GM12878 (cell line): ENCODE measurements around the gene CUL1.

Source experiments
- EP300 ChIP-seq, 2 experiments: fragments of 150-350 bp in 1 of 2; IDR thresholded peaks; 2 replicates each; pipeline ENCODE4 v1.6.1; 2011 to 2012; ENCODE audit warnings: low read depth in 2 of 2, low read length in 2 of 2, borderline replicate concordance in 1 of 2, improper control_type of control experiment in 1 of 2, inconsistent platforms in 1 of 2; ENCODE audit not compliant: control insufficient read depth in 1 of 2
- EZH2 ChIP-seq: IDR thresholded peaks from 2 replicates; pipeline ENCODE4 v1.6.1; 2012; ENCODE audit warnings: low read depth, mild to moderate bottlenecking, control low read depth, inconsistent platforms, low read length, borderline replicate concordance; ENCODE audit not compliant: control insufficient read depth
- POLR2AphosphoS5 ChIP-seq: IDR thresholded peaks from 2 replicates; pipeline ENCODE4 v1.6.1; 2011; ENCODE audit warnings: mild to moderate bottlenecking, low read length, inconsistent platforms
- TF ChIP-seq, protein P1 (sequence below), 3 experiments: IDR thresholded peaks in 2 of 3; conservative IDR thresholded peaks in 1 of 3; 2 replicates each; pipeline ENCODE4 v1.5.1; 2011; ENCODE audit warnings: low read depth in 3 of 3, low read length in 3 of 3, mild to moderate bottlenecking in 3 of 3, control low read depth in 2 of 3, moderate library complexity in 2 of 3, inconsistent platforms in 1 of 3, mixed read lengths in 1 of 3; ENCODE audit not compliant: control insufficient read depth in 2 of 3, insufficient read depth in 1 of 3; ENCODE audit errors: extremely low read depth in 1 of 3

DNA sequence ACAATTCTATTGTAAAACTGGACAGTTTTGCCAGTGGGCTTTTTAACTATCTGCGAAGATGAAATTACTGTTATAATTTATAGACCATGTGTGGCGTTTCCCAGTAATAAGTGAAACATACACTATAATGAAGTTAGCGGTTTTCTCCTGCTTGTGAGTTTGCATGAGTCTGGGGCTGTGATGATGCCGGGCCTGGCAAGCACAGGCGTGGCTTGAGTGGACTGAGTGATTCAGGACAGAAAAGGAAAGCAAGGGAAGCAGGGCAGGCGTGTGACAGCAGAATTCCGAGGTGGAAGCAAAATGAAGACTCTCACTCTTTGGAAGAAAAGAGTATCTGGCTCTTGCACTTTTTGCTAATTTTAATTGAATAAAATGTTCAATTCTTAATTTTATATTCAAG lies 90.5 kb downstream of the CUL1 start:
- TF ChIP-seq EP300 (IDR thresholded peaks at IDR 0.05; ENCODE audit: borderline replicate concordance in 1 of 2, control insufficient read depth in 1 of 2, low read depth in 2 of 2, low read length in 2 of 2) (no peak), EZH2 (no peak), POLR2AphosphoS5 (no peak)
- TF ChIP-seq, protein P1, sequence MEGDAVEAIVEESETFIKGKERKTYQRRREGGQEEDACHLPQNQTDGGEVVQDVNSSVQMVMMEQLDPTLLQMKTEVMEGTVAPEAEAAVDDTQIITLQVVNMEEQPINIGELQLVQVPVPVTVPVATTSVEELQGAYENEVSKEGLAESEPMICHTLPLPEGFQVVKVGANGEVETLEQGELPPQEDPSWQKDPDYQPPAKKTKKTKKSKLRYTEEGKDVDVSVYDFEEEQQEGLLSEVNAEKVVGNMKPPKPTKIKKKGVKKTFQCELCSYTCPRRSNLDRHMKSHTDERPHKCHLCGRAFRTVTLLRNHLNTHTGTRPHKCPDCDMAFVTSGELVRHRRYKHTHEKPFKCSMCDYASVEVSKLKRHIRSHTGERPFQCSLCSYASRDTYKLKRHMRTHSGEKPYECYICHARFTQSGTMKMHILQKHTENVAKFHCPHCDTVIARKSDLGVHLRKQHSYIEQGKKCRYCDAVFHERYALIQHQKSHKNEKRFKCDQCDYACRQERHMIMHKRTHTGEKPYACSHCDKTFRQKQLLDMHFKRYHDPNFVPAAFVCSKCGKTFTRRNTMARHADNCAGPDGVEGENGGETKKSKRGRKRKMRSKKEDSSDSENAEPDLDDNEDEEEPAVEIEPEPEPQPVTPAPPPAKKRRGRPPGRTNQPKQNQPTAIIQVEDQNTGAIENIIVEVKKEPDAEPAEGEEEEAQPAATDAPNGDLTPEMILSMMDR (IDR thresholded peaks at IDR 0.05 in 2 of 3, conservative IDR thresholded peaks at IDR 0.05 in 1 of 3; ENCODE audit: control insufficient read depth in 2 of 3, extremely low read depth in 1 of 3, insufficient read depth in 1 of 3, low read depth in 3 of 3, low read length in 3 of 3), result no peak
